Stimulated activated CD8-positive, alpha-beta memory T cell treated with anti-CD3 and anti-CD28 coated beads, Interleukin-12 subunit alpha, Interleukin-12 subunit beta, amount 100 ng/mL, for 4 hours (primary cell): ENCODE data around the gene SELENOV.

Experiments
- DNase-seq: peaks from one replicate; pipeline ENCODE4 v3.0.0-alpha.2; 2020; ENCODE audit warnings: low read depth

SELENOV gene

DNA sequence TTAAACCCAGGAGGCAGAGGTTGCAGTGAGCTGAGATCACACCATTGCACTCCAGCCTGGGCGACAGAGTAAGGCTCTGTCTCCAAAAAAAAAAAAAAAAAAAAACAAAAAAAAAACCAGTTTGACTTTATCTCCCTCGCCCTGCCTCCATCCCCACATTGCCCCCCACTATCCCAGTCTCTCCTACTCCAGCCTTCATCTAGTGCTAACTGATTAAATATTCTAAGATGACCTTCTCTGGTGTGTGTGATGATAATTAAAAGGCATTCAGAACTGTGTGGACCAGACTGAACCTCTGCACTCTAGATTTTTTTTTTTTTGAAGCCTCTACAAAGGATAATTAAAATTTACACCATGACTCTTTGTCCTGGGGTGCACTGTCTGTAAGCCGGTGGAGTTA is 22.2 kb upstream of the SELENOV start:
- DNase-seq = no peak

DNA sequence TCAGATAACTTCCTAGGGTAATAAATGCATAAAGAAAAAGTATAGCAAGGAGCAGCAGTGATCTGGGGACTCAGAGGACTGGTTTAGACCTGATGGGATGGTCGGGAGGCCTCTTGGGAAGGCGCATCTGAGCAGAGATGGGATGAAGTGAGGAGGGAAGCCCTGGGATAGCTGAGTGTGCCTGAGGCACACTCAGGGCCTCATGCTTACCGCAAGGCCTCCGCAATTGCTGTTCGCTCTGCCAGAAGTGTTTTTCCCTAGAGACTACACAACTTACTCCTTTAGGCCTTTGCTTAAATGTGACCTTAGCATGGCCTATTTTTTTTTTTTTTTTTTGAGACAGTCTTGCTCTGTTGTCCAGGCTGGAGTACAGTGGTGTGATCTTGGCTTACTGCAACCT is 20.3 kb upstream of the SELENOV start:
- DNase-seq = no peak

DNA sequence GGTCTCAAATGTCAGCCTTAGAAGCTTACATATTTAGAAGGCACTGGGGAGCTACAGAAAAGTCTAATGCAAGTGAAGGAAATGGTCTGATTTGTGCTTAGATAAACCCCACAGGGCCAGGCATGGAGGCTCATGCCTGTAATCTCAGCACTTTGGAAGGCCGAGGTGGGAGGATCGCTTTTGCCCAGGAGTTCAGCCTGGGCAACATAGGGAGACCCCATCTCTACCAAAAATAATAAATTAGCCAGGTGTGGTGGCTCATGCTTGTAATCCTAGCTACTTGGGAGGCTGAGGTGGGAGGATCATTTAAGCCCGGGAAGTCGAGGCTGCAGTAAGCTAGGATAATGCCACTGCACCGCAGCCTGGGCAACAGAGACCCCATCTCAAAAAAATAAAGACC is 18.9 kb upstream of the SELENOV start:
- DNase-seq = no peak

DNA sequence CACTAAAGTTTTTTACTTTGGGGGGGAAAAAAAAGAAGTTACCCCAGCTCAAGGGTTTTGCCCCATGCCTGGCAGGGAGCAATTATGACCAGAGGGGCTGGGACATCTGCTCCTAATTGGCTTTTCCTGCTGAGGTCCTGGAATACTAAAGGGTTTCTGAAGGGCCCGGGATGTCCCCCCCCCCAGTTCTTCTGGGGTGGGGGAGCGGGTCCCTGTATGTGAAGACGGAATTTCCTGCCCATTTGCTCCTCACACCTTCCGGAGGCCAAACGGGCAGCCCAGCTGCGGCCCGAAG is 17.3 kb upstream of the SELENOV start:
- DNase-seq = no peak

DNA sequence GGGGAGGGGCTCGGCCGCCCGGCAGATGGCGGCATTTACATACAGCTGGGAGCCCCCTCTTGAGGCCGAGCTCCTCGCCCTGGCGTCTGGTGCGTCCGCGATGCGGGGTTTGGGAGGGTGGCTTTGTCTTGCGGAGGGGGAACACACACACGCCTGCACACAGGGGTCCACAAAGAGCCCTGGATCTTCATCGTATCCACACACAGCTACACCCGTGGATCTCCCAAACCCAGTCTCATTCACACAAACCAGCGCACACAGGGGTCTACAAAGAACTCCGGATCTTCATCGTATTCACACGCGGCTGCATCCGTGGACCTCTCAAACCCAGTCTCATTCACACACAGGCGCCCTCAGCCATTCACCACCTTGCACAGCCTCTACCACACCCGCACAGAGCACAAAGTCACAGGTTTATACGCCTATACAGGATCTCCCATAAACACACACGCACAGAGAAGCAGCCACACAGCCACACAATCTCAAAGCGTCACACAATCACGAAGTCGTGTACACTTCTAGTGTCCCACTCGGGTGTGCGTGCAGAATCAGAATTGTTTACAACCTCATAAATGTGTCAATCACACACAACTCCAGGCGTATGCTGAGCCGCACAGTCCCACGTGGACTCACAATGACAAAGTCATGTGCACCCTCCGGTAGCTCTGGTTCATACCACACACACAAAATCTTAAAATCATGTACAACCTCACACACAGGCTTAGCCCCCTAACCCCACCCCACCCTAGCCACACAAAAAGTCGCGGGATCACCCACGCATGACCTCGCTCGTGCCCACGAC is 16.7 kb upstream of the SELENOV start:
- DNase-seq = no peak

DNA sequence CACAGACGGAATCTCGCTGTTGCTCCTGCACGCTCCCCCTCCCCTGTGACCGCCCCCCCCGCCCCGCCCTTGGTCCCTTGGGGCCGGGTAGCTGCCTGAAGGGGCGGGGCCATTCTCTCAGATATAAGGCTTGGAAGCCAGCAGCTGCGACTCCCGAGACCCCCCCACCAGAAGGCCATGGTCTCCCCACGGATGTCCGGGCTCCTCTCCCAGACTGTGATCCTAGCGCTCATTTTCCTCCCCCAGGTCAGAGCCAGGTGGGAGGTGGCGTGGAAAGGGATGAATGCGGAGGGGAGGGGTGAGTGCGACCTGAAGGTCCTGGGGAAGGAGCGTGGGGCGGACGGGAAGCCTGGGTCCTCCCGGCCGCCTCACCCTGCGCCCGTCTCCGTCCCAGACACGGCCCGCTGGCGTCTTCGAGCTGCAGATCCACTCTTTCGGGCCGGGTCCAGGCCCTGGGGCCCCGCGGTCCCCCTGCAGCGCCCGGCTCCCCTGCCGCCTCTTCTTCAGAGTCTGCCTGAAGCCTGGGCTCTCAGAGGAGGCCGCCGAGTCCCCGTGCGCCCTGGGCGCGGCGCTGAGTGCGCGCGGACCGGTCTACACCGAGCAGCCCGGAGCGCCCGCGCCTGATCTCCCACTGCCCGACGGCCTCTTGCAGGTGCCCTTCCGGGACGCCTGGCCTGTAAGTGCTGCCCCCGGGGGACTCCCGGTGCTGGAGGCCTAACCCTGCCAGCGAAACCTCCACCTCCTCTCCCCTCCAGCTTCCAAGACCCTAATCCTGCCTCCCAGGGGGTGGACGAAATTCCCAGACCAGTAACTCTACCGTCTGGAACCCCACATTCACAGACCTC is 15.9 kb upstream of the SELENOV start, which contains the start of gene DLL3:
DLL3 (plus strand) TSS at position 150 of the 845 bp plus-strand sequence; CDS start at position 178, 28 bp downstream.
- no peak for DNase-seq

DNA sequence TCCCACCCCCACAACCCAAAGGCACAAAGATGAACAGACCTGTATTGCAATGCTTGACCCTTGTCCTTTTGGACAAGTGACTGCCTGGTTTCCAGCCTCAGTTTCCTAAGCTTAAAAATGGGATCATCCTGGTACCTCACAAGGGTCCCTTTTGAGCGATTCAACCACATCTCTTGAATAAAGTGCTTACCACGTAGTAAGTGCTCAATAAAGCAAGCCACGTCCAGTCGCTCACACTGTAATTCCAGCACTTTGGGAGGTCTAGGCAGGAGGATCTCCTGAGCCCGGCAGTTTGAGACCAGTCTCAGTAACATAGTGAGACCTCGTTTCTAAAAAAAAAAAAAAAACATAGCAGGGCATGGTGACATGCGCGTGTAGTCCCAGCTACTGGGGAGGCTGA is 15.0 kb upstream of the SELENOV start:
- DNase-seq = no peak

DNA sequence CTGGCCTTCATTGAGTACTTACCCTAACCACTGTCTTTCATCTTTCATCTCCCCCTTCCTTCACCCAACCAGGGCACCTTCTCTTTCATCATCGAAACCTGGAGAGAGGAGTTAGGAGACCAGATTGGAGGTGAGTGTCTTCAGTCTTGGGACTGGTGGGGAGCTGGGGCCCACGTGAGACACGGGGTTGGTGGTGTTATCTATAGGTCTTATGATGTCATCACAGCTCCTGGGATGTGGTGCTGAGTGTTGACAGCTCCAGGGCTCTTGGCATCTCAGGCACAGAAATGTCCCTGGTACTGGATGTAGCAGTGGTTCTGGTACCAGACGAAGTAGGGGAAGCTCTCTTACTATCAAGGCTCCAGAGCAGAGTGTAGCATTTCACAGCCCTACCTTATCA is 14.4 kb upstream of the SELENOV start:
- DNase-seq = no peak

DNA sequence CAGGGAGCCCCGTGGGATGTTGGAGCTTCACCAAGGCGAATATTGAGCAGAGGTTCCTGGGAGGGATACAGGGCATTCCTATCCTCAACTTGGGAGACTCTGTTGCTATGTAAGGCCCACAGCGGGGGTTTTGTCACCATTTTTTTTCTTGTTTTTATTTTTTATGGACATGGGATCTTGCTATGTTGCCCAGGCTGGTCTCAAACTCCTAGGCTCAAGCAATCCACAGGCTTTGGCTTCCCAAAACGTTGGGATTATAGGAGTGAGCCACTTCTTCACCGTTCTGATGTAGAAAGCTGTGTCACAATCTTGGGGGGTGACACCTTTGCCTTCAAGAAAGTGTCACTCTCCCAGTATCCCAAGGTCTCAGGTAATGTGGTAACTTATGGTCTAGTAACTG is 13.6 kb upstream of the SELENOV start:
- DNase-seq = no peak

DNA sequence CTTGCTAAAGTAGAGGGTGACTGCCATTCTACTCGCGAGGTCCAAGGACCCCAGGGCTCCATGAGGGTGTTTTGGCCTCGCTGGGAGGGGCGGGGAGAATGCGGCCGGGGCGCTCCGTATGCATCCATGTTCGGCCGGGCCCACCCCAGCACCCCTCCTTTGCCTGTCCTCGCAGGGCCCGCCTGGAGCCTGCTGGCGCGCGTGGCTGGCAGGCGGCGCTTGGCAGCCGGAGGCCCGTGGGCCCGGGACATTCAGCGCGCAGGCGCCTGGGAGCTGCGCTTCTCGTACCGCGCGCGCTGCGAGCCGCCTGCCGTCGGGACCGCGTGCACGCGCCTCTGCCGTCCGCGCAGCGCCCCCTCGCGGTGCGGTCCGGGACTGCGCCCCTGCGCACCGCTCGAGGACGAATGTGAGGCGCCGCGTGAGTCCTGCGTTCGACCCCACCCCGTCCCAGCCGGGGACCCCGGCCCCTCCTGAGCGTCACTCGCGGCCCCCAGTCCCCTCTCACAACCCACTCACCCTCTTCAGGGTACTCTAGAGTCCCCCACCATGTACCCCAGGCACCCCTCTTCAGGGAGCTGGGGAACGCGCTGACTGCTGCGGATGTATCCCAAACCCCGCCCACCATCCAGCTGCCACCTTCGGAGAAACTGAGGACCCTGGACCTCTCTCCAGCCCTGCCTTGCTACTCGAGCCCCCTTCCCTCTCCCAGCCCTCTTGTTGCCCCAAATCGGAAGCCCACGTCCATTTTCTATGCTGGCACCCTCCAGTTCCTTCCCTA is 12.1 kb upstream of the SELENOV start:
- peak; percentile 64 for DNase-seq

DNA sequence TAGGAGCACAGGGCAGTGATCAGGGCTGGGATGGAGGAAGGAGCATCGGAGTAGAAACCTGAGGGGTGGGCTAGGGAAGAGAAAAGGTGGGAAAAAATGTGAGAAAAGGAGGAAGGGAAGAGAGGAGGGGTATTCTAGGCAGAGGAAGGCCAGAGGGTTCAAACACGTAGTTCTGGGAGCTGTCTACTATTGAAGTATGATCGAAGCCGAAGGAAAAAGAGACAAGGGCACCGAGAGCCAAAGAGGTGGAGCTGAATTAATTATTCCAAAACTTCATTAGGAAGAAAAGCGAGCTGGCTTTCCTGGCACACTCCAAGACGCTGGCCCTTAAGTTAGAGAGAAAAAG is 8.4 kb upstream of the SELENOV start:
- no peak for DNase-seq

DNA sequence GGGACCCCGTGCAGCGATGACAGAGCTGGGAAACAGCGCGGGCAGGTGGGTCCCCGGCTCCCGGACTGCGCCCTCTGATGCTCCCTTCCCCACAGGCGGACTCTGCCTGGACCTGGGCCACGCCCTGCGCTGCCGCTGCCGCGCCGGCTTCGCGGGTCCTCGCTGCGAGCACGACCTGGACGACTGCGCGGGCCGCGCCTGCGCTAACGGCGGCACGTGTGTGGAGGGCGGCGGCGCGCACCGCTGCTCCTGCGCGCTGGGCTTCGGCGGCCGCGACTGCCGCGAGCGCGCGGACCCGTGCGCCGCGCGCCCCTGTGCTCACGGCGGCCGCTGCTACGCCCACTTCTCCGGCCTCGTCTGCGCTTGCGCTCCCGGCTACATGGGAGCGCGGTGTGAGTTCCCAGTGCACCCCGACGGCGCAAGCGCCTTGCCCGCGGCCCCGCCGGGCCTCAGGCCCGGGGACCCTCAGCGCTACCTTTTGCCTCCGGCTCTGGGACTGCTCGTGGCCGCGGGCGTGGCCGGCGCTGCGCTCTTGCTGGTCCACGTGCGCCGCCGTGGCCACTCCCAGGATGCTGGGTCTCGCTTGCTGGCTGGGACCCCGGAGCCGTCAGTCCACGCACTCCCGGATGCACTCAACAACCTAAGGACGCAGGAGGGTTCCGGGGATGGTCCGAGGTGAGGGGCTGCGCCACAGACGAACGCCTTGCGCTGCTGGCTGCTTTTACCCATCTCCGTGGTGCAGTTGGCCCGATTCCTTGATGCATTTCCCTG is 7.8 kb upstream of the SELENOV start:
- peak; percentile 17 for DNase-seq

DNA sequence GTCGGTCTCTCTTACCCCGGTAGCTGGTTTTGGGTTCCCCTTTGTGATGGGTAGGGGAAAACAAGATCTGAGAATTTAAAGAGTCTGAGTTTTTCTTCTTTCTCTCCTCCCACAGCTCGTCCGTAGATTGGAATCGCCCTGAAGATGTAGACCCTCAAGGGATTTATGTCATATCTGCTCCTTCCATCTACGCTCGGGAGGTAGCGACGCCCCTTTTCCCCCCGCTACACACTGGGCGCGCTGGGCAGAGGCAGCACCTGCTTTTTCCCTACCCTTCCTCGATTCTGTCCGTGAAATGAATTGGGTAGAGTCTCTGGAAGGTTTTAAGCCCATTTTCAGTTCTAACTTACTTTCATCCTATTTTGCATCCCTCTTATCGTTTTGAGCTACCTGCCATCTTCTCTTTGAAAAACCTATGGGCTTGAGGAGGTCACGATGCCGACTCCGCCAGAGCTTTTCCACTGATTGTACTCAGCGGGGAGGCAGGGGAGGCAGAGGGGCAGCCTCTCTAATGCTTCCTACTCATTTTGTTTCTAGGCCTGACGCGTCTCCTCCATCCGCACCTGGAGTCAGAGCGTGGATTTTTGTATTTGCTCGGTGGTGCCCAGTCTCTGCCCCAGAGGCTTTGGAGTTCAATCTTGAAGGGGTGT is 7.1 kb upstream of the SELENOV start:
- DNase-seq = no peak

DNA sequence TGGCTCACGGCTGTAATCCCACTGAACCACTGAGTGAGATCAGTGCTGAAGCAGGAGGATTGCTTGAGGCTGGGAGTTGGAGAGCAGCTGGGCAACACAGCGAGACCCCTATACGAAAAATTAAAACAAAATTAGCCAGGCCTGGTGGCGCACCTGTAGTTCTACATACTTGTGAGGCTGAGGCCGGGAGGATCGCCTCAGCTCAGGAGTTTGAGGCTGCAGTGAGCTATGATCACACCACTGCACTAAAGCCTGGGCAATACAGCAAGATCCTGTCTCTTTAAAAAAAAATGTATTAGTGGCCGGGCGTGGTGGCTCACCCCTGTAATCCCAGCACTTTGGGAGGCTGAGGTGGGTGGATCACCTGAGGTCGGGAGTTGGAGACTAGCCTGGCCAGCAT is 6.3 kb upstream of the SELENOV start:
- no peak for DNase-seq

DNA sequence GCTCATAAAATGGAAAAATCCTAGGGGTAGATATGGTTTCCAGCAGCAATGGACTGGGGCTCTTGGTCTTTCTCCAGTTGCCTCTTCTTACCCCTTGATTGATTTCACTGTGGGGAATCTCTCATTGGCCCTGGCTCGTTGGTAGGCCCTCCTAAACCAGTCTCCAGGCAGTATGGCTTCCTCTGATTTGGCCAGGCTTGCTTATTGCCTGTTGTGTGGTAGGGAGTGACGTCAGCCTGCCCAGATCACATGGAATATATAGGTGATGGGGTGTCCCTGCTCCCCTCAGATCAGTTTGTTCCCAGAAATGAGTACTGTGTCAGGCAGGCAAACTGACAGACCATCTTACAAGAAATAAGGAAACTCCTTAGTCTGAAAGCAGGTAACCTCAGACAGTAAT is 5.7 kb upstream of the SELENOV start:
- DNase-seq = no peak

DNA sequence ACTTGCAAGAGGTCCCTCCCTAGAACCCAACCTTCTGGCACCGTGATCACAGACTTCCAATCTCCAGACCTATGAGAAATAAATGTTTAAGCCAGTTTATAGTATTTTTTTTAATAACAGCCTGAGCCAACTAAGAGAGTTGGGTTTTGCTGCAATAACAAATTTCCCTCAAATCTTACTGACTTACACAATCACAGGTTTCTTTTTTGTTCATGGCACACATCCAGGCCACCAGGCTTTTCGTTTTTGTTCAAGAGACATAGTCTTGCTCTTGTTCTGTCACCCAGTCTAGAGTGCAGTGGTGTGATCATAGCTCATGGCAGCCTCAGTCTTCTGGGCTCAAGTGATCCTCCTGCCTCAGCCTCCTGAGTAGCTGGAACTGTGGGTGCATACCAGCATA is 2.0 kb upstream of the SELENOV start:
- no peak for DNase-seq

DNA sequence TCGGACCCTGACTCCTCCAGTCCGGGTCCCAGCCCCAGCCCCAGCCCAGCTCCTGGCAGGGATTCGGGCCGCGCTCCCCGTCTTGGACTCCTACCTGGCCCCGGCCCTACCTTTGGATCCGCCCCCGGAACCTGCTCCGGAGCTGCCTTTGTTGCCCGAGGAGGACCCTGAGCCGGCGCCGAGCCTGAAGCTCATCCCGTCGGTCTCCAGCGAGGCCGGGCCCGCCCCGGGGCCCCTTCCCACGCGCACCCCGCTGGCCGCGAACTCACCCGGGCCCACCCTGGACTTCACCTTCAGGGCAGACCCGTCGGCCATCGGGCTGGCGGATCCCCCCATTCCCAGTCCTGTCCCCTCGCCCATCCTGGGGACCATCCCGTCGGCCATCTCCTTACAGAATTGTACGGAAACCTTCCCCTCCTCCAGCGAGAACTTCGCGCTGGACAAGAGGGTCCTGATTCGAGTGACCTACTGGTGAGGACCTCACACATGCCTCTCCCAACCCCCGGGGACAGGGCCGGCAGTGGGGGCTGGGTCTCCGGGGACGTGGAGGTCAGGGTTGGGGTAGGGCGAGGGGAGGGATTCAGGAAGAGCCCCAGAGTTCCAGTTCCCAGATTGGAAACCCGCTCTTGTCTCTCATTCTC is 732 bp downstream of the SELENOV start:
- DNase-seq = no peak

DNA sequence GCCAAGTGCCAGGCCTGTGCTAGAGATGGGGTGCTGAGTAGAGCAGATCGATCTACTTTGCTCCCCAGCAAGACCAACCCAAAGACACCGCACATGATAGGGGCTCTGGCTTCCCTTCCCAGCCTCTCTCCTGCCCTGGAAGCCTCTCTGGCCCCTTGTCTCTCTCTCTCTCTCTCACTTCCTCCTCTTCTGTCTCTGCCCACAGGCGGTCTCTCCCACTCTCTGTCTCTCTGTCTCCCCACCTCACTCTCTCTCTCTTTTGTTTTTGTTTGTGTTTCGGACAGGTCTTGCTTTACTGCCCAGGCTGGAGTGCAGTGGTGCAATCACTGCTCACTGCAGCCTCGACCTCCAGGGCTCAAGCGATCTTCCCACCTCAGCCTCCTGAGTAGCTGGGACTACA is 1.3 kb downstream of the SELENOV start:
- no peak for DNase-seq

DNA sequence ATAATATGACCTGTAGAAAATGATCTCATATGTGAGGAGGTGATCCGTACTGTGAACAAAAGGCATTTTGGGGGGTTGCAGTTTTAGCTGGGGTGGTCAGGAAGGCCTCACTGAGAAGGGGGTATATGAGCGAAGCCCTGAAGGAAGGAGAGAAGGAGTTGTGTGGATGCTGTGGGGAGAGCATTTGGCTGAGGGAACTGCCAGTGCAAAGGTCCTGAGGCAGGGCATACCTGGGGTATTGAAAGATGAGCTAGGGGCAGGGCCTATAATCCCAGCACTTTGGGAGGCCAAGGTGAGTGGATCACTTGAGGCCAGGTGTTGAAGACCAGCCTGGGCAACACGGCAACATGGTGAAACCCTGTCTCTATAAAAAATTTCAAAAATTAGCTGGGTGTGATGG is 2.5 kb downstream of the SELENOV start:
- DNase-seq = no peak

DNA sequence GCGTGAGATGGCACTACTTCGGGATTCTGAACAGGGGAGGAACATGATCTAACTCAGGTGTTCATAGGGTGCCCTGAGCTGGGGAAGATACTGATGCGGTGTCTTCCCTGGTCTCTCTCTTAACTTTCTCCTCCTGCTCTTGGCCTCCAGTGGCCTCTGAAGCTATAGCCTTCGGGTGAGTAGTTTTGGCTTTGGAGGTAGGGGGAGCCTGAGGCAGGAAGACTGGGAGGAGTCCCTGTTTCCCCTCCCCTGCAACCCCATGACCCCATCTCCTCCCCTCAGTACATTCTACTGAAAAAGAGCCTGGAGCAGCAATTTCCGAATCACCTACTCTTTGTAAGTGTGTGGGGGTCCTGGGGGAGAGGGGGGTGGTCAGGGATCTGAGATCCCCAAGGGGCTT is 3.5 kb downstream of the SELENOV start:
- no peak for DNase-seq

DNA sequence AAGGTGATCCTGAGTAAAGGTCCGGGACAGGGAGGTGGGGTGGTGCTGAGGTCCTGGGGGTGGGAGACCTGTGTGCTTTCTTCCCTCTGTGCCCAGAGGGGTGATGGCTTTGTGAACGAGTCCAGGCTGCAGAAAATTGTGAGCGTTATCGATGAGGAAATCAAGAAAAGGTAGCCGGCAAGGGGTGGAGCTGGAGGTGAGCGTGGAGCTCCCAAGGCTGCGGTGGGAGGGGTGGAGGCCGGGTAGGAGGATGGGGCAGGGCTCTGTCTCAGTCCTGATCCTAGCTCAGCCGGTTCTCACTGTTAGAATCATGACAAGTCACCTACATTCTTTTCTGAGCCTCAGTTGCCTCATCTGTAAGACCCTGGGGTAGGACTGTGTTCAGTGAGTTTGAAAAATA is 4.0 kb downstream of the SELENOV start:
- DNase-seq = no peak
